DMS53 treated with DMSO at 0.1 percent for 48 hours (cell line): ENCODE results near the gene HOXC5.

Source experiments
- DNase-seq: peaks from one replicate; lab custom pipeline; 2025; ENCODE audit not compliant: unreplicated experiment; lab: John Stamatoyannopoulos, UW

HOXC5 gene

DNA sequence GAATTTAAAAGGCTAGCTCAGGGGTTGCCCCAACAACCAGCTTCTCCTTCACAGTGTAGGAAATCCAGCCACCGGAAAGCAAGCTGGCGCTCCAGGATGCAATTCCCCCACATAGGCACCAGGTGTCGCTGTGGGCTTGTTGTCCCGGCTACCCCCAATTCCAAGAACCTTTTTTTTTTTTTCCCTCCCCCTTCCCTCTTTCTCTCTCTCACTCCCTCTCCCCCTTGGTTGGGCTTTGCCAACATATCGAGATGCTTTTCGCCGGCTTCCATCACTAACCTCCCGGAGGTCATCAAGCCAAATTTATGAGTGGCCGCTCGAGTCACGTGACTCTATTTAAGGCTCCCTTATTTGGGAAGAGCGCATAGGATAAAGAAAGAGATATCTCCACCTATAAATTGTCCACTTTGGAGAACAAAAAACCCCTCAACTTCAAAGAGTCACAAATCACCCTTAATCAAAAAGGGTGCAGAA lies at the start of gene HOXC5:
HOXC5 (plus strand) TSS at position 424 of the 474 bp plus-strand sequence. CDS start 73 bp downstream, outside the sequence.
- peak; percentile 52 for DNase-seq

DNA sequence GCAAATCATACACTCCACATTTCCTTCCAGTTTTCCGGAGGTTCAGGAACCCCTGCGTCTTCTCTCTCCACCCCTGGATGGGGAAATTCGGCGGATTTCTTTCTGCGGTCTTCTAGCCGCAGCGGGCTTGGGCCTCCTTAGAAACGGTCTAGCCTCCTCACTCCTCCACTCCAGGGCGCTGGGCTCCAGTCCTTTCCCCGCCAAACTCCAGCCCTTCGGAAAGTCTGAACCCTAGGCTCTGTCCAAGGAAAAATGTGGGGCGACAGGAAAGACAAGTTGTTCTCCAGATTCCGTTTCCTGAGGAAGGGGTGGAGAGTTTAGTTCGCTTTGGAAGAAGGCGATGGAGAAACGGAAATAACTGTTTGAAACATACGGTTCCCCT lies 49.3 kb upstream of the HOXC5 start:
- no peak for DNase-seq

DNA sequence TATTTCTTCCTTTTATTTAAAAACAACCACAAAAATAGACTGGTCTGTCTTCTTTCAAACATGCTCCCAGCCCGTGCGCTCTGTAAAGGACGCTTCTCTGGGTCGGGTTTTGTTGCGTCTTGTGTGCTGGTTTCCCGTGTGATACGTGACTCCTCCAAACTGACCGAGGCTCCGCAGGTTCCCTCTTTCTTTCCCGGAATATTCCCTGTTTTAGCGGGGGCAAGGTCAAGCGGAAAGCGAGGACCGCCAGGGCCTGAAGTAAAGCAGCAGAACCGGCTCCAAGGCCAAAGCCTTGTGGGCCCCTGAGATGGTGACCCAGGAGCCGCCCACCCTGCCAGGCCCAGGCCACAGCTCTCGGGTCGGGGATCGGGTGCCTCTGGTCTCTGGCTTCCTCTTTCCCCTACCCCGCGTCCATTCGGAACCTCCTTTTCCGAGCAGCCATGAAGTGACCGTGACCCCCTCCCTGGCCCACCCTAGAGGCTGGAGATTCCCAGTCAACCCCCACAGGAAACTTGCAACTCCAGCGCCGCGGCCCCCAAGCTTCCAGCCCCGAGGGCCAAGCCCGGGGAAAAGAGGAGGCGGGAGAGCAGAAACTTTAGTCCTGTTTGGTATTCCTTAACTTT lies 48.8 kb upstream of the HOXC5 start:
- DNase-seq = no peak

DNA sequence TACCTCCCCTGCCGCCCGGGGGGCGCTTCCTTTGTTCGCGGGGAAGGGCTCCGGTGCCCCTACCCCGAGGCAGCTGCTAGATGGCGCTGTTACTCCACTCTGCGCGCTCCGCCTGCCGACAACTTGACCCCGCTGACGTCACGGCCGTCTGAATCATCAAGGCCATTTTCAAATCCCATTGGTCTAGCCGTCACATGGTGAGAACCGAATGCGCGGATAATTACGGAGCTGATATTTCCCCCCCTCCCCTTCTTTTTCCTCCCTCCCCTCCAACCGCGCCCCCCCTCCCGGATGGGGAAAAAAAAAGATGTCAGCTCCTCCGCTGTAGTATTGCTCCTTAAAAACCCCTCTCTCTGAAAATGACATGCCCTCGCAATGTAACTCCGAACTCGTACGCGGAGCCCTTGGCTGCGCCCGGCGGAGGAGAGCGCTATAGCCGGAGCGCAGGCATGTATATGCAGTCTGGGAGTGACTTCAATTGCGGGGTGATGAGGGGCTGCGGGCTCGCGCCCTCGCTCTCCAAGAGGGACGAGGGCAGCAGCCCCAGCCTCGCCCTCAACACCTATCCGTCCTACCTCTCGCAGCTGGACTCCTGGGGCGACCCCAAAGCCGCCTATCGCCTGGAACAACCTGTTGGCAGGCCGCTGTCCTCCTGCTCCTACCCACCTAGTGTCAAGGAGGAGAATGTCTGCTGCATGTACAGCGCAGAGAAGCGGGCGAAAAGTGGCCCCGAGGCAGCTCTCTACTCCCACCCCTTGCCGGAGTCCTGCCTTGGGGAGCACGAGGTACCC lies 47.8 kb upstream of the HOXC5 start, which contains the start of gene HOXC10:
HOXC10 (plus strand) TSS at position 246 of the 791 bp plus-strand sequence; CDS start at position 360, 114 bp downstream.
- DNase-seq = no peak

DNA sequence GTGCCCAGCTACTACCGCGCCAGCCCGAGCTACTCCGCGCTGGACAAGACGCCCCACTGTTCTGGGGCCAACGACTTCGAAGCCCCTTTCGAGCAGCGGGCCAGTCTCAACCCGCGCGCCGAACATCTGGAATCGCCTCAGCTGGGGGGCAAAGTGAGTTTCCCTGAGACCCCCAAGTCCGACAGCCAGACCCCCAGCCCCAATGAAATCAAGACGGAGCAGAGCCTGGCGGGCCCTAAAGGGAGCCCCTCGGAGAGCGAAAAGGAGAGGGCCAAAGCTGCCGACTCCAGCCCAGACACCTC lies 47.2 kb upstream of the HOXC5 start:
- no peak for DNase-seq

DNA sequence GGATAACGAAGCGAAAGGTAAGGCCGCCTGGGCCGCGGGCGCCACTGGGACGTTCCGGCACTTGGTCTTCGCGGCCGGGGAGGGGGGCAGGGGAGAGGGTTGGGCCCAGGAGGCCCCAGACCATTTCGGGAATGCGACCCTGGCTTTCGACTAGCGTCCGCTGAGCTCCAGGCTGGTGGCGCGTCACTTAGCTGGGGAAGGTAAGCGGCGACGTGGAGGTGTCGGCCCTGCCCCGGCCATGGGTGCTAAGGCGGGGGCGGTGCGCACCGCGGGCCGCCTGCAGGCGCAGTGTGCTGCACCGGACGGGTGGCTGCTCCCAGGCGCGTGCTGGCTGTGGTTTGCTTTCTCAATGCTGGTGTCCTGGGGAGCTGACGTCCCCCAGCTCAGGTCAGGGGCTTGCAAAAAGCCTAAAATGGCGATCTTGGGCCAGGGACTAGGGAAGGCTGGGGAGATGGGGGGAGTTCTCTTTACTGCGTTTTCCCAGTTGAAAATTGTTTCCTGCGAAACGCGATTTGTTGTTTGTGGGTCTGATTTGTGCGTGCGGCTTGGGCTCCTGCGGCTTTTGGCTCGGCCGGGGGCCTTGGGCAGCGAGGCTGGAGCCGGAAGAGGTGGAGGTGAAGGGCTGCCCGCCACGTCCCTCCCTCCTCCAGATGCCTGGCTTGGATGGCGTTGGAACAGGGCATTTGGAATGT lies 46.7 kb upstream of the HOXC5 start:
- DNase-seq = no peak

DNA sequence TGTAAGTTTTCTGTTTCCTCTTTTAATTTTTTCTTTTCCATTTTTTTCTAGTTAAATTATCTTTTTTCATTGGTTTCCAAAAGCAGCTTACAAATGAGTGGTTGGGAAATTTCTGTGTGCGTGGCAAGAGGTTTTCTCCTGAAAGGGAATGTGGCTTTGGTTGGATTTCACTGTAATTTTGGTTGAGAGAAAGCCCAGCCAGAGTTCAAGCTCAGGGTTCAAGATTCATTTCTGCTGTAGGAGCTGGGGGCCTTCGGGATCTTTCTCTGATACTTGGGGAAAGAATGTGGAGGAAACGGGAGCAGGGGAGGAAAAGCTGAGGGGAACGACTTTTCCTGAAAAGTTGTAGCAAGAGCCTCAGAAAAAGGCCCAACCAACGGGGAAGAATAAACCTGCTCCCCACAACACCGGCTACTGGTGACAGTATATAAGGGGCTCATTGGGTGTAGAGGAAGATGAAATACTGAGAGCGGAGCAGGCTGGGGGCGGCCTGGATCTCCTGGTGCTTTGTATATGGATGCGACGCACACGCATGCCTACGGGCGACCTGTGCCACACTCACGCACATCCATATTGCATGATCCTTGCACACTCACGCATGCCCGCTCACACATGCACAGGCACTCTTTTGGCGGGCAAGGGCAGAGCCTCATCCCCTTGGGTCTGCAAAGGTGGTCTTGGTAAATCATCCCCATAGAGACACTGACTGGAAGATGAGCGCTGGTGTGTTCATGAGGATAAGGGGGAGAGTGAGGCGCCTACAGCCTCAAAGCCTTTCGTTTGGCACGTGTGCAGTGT lies 46.0 kb upstream of the HOXC5 start:
- DNase-seq = no peak

DNA sequence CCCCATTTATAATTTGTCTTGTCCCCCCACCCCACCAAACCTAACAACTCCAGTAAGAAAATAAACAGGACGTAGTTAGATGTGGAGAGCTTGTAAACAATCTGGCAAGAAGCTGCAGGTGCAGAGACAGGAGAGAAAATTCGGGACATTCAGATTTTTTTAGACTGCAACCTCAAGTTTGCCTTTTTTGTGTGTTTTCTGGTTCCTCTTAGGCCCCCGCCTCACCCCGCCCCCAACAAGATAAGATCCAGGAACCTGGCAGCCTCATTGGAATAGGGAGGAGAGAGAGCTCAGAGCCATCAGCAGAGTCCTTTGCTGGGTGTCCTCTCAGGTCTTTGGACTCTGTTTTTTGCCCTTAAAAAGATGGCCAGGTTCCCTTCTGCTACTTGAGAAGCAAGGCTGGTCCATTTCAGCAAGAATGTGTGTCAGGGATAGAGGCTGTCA lies 45.0 kb upstream of the HOXC5 start:
- DNase-seq = no peak

DNA sequence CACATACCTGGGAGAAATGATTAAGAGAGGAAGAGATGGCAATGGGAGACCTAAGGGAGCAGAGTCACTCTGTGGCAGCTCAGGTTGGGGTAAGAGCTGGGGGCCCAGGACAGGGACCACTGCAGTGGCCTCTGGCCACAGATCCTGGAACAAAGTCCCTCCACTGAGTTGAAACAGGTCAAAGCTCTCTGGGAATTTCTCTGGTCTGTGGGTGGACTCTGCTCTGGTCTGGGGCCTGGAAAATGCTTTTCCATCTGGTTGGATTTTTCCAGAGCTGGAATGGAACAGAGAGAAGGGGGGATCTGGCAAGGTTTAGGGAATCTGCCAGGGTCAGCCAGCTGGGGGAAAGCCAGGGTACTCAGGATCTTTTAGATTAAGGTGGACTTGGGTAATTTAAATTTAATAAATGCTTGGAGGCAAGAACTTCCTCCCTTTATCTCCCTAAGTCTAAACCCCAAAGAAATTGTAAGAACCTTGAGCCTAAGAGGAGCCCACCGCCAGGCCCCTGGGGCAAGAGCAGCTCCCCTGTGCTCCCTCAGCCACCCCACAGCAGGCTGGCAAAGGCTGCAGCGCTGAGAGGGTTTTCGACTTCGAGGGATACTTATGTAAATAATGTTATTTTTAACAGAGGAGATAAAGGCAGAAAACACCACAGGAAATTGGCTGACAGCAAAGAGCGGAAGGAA lies 44.2 kb upstream of the HOXC5 start:
- no peak for DNase-seq

DNA sequence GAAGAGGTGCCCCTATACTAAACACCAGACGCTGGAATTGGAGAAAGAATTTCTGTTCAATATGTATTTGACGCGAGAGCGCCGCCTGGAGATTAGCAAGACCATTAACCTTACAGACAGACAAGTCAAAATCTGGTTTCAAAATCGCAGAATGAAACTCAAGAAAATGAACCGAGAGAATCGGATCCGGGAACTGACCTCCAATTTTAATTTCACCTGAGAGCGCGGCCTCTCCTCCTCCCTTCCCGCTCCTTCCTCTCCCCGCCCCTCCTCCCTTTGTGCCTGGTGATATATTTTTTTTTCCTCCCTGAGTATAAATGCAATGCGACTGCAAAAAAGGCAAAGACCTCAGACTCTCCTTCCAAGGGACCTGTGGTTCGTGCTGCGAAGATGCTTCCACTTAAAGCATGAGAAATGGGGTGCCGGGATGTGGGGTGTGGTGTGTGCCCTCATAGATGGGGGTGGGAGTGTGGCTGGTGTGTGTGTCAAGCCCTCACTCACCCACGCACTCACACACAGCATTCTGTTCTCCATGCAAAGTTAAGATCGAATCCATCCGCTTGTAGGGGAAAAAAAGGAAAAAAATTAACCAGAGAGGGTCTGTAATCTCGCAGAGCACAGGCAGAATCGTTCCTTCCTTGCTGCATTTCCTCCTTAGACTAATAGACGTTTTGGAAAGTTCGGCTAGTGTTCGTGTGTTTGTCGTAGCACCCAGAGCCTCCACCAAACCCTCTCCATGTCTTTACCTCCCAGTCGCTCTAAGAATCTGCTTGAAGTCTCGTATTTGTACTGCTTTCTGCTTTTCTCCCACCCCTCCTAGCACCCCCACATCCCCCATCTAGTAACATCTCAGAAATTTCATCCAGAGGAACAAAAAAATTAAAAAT lies 43.4 kb upstream of the HOXC5 start:
- DNase-seq = no peak

DNA sequence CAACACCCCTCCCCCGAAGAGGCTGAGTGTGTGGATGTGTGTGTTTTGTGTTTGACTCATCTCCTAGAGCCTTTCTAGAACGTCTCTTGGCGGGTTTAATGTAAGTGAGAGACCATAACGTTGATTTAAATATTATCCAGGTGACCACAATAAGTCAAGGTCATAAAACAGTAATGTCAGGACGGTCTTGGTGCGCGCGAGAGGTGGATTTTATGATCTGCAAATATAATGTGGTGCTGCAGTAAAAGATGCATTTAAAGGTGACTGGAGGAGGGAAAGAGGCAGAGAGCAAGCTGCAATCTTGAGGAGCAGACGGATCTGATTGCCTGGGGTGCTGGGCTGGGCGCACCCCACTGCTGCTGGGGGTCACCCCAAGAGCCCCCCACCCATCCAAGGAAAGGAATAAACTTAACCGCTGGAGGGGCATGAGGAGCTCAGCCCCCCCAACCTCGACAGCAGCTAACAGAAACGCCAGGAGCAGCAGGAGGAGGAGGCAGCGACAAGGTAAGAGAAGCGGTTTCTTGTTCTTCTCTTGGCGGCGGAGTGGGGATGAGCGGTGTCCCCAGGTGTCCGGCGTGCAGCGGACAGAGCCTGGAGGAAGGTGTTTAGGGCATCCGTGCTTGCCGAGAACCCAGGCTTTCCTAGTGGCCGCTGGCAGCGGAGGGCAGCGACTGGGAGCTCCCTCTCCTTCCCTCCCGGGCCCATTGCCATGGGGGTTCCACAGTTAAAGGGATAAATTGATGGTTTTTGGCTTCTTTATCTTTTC lies 42.4 kb upstream of the HOXC5 start:
- no peak for DNase-seq

DNA sequence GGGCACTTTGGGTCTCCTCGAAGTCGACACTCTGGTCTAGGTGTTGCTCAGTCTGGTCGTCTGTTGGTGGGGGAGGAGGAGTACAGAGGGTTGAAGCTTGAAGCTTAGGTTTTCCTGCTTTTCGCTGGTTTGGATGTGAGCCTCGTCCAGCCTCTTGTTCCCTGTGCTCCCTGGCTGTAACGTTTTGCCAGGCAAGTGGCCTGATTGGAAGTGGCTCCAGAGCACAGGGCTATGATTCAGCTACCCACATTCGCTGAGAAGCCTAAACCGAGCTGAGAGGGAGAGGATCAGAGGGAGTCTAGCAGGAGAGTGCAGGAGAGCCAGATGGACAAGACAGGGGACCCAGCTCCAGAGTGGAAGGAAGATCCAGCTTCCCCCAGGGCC lies 41.8 kb upstream of the HOXC5 start:
- DNase-seq = no peak

DNA sequence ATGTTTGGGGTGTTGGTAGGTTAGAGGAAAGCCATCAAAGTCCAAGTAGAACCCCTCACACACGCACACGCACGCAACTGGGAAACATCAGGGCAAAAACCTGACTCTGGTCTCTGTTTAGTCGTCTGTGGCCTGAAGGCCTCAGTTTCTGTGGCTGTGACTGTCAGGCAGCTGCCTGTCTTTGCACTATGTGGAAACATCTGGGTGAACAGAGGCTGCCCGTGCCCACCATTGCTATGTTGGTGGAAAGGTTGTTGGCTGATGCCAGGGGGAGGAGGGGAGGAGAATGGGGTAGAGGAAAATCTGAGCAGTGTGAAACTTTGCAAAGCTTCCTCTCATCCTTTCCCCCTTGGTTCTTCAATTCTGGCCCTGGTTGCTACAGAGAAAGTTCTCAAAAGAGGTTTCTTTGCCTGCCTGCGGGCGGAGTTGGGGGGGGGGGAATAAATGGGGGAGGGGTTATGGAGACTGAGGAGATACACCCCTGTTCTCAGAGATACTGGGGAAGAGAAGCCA lies 40.4 kb upstream of the HOXC5 start:
- no peak for DNase-seq

DNA sequence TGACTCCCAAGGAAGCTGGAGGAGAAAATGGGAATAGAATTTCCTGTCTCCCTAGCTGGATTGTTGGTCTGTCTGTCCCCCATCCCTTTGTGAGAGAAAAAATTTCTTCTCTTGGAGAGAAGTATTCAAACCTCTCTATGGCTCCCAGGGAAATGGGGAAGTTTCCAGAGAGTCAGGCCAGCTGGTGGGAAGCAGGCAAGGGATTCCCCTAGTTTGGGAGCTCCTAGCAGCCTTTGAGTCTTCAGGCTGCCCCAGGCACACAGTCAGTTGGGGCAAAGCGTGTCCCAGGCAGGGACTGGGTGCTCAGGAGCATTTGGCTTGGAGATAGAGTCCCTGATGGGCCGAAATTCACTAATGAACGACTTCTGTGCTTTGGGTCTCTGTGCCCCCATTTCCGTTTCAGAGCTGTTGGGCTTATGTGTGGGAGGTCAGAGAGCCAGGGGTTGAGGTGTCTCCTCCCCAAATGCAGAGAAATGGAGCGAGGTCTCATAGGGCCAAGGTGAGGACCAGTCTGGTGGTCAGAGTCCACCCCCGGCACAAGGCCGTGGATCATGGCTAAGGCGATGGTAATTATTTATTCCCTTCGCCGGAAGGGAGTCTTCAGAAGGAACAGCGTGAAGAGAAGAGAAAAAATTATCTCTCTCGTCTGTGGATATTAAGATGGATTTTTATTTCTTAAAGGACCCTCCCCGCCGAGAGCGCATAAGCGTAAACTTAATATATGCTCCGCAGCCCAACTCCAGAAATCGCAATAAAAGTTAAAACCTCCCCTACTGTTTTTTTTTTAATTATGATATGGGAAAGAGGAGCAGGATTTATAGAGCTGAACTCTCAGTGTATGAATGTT lies 39.5 kb upstream of the HOXC5 start:
- no peak for DNase-seq

DNA sequence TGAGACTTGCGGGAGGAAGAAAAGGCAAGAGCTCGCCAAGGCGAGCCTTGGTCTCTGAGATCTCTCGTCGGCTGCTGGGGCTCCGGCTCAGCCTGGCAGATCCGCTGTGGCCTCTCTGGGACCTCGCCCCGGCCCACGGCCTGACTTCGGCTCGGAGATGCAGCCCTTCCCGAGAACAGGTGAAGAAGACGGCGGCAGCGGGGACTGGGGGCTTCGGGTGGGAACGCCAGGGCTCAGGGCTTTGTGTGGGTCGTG lies 38.9 kb upstream of the HOXC5 start:
- DNase-seq = no peak

DNA sequence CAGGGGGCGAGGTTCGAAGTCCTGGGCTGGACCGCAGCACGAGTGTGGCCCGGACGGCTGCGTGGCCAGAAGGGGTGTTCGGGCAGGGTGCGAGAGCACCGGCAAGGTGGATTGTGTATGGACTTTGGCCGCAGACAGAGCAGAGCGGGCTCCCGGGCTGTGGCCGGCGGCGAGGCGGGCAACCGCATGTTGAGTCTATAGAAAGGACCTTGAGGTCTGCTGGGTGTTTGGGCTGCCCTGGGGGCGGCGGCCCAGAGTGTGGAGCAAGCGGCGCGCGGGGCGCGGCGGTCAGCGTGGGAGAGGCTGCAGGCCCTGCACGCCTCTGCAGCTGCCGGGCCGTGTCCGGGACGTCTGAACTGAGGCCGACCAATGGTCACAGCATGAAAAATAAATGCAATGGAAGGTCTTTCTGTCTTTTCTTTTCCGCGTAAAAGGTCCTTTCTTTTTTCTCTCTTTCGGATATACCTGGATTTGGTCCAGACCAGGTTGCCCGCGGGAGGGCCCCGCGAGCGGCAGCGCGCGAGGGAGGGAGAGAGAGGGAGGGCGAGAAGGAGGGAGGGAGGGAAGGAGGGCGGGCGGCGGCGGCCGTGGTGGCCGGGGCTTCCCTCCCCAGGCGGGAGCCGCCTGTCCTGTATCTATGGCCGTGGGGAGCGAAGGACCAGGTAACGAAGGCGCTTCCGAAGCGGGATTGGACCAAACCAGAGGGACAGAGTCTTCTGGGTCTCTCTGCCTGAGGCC lies 38.4 kb upstream of the HOXC5 start:
- no peak for DNase-seq

DNA sequence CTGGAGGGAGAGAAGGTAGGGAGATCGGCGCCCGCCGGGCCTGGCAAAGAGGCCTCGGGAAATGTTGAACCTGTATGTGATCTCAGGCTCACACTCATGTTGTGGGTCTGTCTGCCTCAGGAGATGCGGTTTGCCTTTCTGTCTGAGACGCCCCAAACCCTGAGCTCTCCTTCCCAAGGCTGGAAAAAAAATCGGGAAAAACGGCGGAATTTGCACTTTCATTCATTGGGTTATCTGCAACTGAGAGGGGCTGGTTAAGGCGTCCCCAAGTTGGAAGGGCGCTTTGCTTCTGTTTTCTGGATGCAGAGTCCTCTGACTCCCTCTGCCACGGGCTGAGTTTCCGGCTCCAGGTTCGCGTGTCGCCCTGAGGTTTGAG lies 37.9 kb upstream of the HOXC5 start:
- no peak for DNase-seq
